GM12874 (cell line): Measurements from ENCODE around the gene PRSS23.

Experiments used
- TF ChIP-seq, protein P1 (sequence below): IDR thresholded peaks from 2 replicates; pipeline ENCODE4 v1.5.1; 2011; ENCODE audit warnings: low read depth, mild to moderate bottlenecking, control low read depth, low read length, moderate library complexity; ENCODE audit not compliant: insufficient read depth

PRSS23 gene

GRCh38 chr11:86805873-86806310 lies 5.5 kb downstream of the PRSS23 start:
- TF ChIP-seq, protein P1, sequence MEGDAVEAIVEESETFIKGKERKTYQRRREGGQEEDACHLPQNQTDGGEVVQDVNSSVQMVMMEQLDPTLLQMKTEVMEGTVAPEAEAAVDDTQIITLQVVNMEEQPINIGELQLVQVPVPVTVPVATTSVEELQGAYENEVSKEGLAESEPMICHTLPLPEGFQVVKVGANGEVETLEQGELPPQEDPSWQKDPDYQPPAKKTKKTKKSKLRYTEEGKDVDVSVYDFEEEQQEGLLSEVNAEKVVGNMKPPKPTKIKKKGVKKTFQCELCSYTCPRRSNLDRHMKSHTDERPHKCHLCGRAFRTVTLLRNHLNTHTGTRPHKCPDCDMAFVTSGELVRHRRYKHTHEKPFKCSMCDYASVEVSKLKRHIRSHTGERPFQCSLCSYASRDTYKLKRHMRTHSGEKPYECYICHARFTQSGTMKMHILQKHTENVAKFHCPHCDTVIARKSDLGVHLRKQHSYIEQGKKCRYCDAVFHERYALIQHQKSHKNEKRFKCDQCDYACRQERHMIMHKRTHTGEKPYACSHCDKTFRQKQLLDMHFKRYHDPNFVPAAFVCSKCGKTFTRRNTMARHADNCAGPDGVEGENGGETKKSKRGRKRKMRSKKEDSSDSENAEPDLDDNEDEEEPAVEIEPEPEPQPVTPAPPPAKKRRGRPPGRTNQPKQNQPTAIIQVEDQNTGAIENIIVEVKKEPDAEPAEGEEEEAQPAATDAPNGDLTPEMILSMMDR: no peak

- TF ChIP-seq, protein P1: no peak
Observed at GRCh38 chr11:86806903-86807302, 6.6 kb downstream of the PRSS23 start.

GRCh38 chr11:86807360-86807759 lies 7.0 kb downstream of the PRSS23 start:
- TF ChIP-seq, protein P1: no peak

- TF ChIP-seq, protein P1: no peak
Observed at GRCh38 chr11:86809561-86809960, 9.2 kb downstream of the PRSS23 start.

DNA sequence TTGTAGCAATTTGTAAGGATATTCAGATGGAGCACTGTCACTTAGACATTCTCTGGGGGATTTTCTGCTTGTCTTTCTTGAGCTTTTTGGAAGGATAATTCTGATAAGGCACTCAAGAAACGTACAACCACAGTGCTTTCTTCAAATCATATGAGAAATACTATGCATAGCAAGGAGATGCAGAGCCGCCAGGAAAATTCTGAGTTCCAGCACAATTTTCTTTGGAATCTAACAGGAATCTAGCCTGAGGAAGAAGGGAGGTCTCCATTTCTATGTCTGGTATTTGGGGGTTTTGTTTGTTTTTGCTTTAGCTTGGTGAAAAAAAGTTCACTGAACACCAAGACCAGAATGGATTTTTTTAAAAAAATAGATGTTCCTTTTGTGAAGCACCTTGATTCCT lies 9.9 kb downstream of the PRSS23 start:
- TF ChIP-seq, protein P1: no peak

DNA sequence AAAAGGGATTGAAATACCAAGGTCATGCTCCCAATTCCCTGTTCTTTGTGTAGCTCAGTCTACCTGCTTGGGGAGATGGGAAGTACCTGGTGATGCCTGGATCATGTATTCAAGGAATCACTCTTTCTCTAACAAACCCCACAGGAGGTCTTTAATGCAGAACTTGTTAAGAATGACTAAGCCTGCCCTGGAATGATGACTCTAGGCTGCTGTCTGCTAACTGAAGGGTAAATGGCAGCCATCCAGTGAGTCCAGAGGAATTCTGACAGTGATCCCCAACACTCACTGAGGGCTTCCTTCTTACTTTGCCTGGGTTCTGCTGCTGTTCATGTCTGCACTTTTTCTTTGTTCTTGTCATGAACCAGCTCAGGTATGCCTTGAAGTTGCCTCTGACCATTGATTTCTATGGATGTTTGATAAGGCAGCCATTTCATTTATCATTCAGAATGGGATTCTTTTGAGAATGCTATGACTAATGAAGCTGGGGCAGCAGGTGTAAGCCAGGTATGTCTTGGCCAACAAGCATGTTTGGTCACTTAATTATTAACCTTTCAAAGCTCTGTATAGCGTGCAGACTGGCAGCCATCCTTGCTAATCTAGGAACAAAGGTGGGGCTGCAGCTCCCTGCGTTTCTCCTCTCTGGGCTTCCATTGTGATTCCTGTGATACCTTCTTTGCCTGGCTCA lies 11.4 kb downstream of the PRSS23 start:
- TF ChIP-seq, protein P1: no peak

DNA sequence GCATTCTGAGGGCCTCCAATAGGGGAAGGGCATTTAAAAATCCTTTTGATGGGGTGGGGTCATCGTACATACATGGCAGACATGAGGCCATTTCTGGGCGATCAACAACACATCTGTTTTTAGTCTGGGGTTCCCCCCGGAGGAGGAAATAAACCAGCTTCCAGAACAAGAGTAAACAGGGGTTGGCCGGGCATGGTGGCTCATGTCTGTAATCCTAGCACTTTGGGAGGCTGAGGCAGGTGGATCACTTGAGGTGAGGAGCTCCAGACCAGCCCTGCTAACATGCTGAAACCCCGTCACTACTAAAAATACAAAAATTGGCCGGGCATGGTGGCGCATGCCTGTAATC lies 12.0 kb downstream of the PRSS23 start:
- TF ChIP-seq, protein P1: no peak

DNA sequence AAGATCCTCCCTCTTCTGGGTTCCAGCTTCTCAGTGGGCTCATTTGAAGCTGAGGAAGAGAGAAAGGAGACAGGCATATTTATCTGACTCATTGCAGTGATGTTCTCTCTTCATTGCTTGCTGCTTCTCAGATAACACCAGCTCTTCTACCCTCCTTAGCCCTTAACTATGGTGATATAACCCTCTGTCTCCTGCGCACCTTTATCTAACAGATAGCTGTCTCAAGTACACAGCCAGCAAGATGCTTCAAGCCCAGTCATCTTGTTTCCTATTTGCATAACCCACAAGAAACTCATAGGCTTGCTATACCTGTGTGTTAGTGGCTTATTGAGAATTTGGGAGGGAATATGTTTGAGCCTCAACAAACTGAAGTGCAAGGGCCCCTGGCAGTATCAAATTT lies 12.6 kb downstream of the PRSS23 start:
- TF ChIP-seq, protein P1: no peak
